ACHN (cell line): ENCODE results near the gene CYP27C1.

Experiments
- DNase-seq: peaks from one replicate; pipeline ENCODE4 v3.0.0-alpha.2; 2015
- in situ Hi-C: cut with HindIII; loops from 2 replicates; pipeline ENCODE4 v1.10.0; 2017; ENCODE audit warnings: low sequenced_read_pairs, low pct_ligation_motif_present, low pct_unique_long_range_greater_than_20kb

The CYP27C1 gene

GRCh38 chr2:127143841-127144782, 76.0 kb downstream of the CYP27C1 start:
- in situ Hi-C loops = no loop called here
- DNase-seq = peak; percentile 16

GRCh38 chr2:127142663-127143630, 77.2 kb downstream of the CYP27C1 start:
- no peak for DNase-seq
- in situ Hi-C loops = no loop called here

GRCh38 chr2:127140538-127140937, 79.6 kb downstream of the CYP27C1 start:
- in situ Hi-C loops = no loop called here
- DNase-seq = no peak

- DNase-seq = no peak
- in situ Hi-C loops = no loop called here
Measured at GRCh38 chr2:127139766-127140165, 80.3 kb downstream of the CYP27C1 start.

- in situ Hi-C loops = no loop called here
- DNase-seq = no peak
Measured at GRCh38 chr2:127138281-127138680, 81.8 kb downstream of the CYP27C1 start.

GRCh38 chr2:127137741-127138140, 82.4 kb downstream of the CYP27C1 start:
- in situ Hi-C loops = no loop called here
- no peak for DNase-seq

GRCh38 chr2:127137225-127137624, 82.9 kb downstream of the CYP27C1 start:
- in situ Hi-C loops = no loop called here

GRCh38 chr2:127134833-127135830, 85.0 kb downstream of the CYP27C1 start:
- in situ Hi-C loops = no loop called here

More at GRCh38 chr2:127137225-127137624, 82.9 kb downstream of the CYP27C1 start:
- DNase-seq = no peak

GRCh38 chr2:127134235-127134634, 85.9 kb downstream of the CYP27C1 start:
- DNase-seq = no peak
- in situ Hi-C loops = no loop called here

More at GRCh38 chr2:127134833-127135830, 85.0 kb downstream of the CYP27C1 start:
- DNase-seq = no peak
